WTC11 (cell line): ENCODE measurements around the gene STK32A. TPM values are rescaled to one million over a fixed set of nuclear protein-coding genes. Genes with fewer than 3 reads are reported as not detected.

ENCODE experiments used
- ATAC-seq: fragments of 200-7000 bp; cut with Tn5 transposase; 2 replicates; pipeline ENCODE4 v1.10.0; 2021; ENCODE audit warnings: mild to moderate bottlenecking, moderate library complexity
- CTCF ChIA-PET: fragments of 300-600 bp; sonication (Branson Sonifier 250); formaldehyde crosslinking; loops from one replicate; lab custom pipeline; 2021; ENCODE audit warnings: antibody characterized with exemption; lab: Charles Lee
- POLR2A ChIA-PET: fragments of 350-600 bp; sonication (Branson Sonifier 250); formaldehyde crosslinking; loops from one replicate; lab custom pipeline; 2021; ENCODE audit warnings: antibody characterized with exemption; lab: Charles Lee
- DNase-seq: peaks from one replicate; pipeline ENCODE4 v3.0.0; 2021; ENCODE audit warnings: low spot score
- H3K27ac Mint-ChIP-seq: 2 replicates; pipeline ENCODE4 v1.8.0; 2021; ENCODE audit warnings: mixed read lengths
- H3K27me3 Mint-ChIP-seq: 2 replicates; pipeline ENCODE4 v1.8.0; 2021; ENCODE audit warnings: low read depth, mild to moderate bottlenecking, moderate library complexity, mixed read lengths
- H3K36me3 Mint-ChIP-seq: 2 replicates; pipeline ENCODE4 v1.8.0; 2021; ENCODE audit warnings: mixed read lengths
- H3K4me1 Mint-ChIP-seq: 2 replicates; pipeline ENCODE4 v1.8.0; 2022; ENCODE audit warnings: mixed read lengths
- H3K4me3 Mint-ChIP-seq: 2 replicates; pipeline ENCODE4 v1.8.0; 2021; ENCODE audit warnings: mild to moderate bottlenecking, moderate library complexity, mixed read lengths
- H3K9me3 Mint-ChIP-seq: 2 replicates; pipeline ENCODE4 v1.8.0; 2021; ENCODE audit warnings: mixed read lengths
- AR ChIP-seq: fragments of 250-450 bp; sonication (Bioruptor Pico); IDR thresholded peaks from 2 replicates; pipeline ENCODE4 v1.9.0; 2021; ENCODE audit warnings: mild to moderate bottlenecking
- FOXK1 ChIP-seq: sonication (generic); formaldehyde crosslinking; IDR thresholded peaks from 2 replicates; pipeline ENCODE4 v1.8.0; 2022; ENCODE audit warnings: mild to moderate bottlenecking, moderate library complexity, missing genetic modification reagents
- FOXP1 ChIP-seq: sonication (generic); formaldehyde crosslinking; IDR thresholded peaks from 2 replicates; pipeline ENCODE4 v1.8.0; 2022; ENCODE audit warnings: missing genetic modification reagents, mild to moderate bottlenecking, moderate library complexity, borderline replicate concordance
- HMGXB4 ChIP-seq: sonication (generic); formaldehyde crosslinking; IDR thresholded peaks from 2 replicates; pipeline ENCODE4 v1.8.1; 2023; ENCODE audit warnings: mild to moderate bottlenecking, moderate library complexity, missing genetic modification reagents
- JAZF1 ChIP-seq: fragments of 250-450 bp; sonication (Bioruptor Pico); IDR thresholded peaks from 2 replicates; pipeline ENCODE4 v1.9.0; 2021; ENCODE audit warnings: moderate library complexity, mild to moderate bottlenecking, inconsistent platforms
- KAT7 ChIP-seq: sonication (generic); formaldehyde crosslinking; IDR thresholded peaks from 2 replicates; pipeline ENCODE4 v1.8.1; 2023; ENCODE audit warnings: missing genetic modification reagents, mild to moderate bottlenecking, borderline replicate concordance
- MYBL2 ChIP-seq: sonication (generic); formaldehyde crosslinking; IDR thresholded peaks from 2 replicates; pipeline ENCODE4 v1.8.1; 2023; ENCODE audit warnings: mild to moderate bottlenecking, moderate library complexity, missing genetic modification reagents
- NFE2L1 ChIP-seq: sonication (generic); formaldehyde crosslinking; IDR thresholded peaks from 2 replicates; pipeline ENCODE4 v1.8.1; 2023; ENCODE audit warnings: missing genetic modification reagents
- PRDM15 ChIP-seq: sonication (generic); formaldehyde crosslinking; IDR thresholded peaks from 2 replicates; pipeline ENCODE4 v1.8.0; 2022; ENCODE audit warnings: missing genetic modification reagents
- TEAD1 ChIP-seq: sonication (generic); formaldehyde crosslinking; IDR thresholded peaks from 2 replicates; pipeline ENCODE4 v1.8.0; 2022; ENCODE audit warnings: mild to moderate bottlenecking, missing genetic modification reagents
- ZNF263 ChIP-seq: sonication (generic); formaldehyde crosslinking; IDR thresholded peaks from 2 replicates; pipeline ENCODE4 v1.8.1; 2022; ENCODE audit warnings: low read depth, mild to moderate bottlenecking, moderate library complexity, missing genetic modification reagents
- ZNF317 ChIP-seq: sonication (generic); formaldehyde crosslinking; IDR thresholded peaks from 2 replicates; pipeline ENCODE4 v1.8.1; 2023; ENCODE audit warnings: low read depth, mild to moderate bottlenecking, moderate library complexity, missing genetic modification reagents, borderline replicate concordance
- ZNF396 ChIP-seq: fragments of 250-450 bp; sonication (Bioruptor Pico); IDR thresholded peaks from 2 replicates; pipeline ENCODE4 v1.8.0; 2021; ENCODE audit warnings: mild to moderate bottlenecking, moderate library complexity, borderline replicate concordance
- ZNF425 ChIP-seq: fragments of 250-450 bp; sonication (Bioruptor Pico); conservative IDR thresholded peaks from 2 replicates; pipeline ENCODE4 v1.9.0; 2021; ENCODE audit warnings: mild to moderate bottlenecking
- ZNF671 ChIP-seq: fragments of 250-450 bp; sonication (Bioruptor Pico); IDR thresholded peaks from 2 replicates; pipeline ENCODE4 v1.8.0; 2021; ENCODE audit warnings: mild to moderate bottlenecking
- ZSCAN18 ChIP-seq: fragments of 250-450 bp; sonication (Bioruptor Pico); IDR thresholded peaks from 2 replicates; pipeline ENCODE4 v2.1.2; 2022; ENCODE audit warnings: mild to moderate bottlenecking, moderate library complexity
- total RNA-seq: library from RNA; stranded (reverse); gene quantifications from 3 replicates; pipeline ENCODE4 v1.2.3, GENCODE V29; 2021
- TF ChIP-seq, protein P1 (sequence below): sonication (generic); formaldehyde crosslinking; conservative IDR thresholded peaks from 2 replicates; pipeline ENCODE4 v1.8.1; 2022; ENCODE audit warnings: mild to moderate bottlenecking, missing genetic modification reagents
- TF ChIP-seq, protein P2 (sequence below): sonication (generic); formaldehyde crosslinking; IDR thresholded peaks from 2 replicates; pipeline ENCODE4 v1.8.1; 2022; ENCODE audit warnings: low read depth, missing genetic modification reagents, borderline replicate concordance
- TF ChIP-seq, protein P3 (sequence below): sonication (generic); formaldehyde crosslinking; IDR thresholded peaks from 2 replicates; pipeline ENCODE4 v1.8.0; 2022; ENCODE audit warnings: mild to moderate bottlenecking, missing genetic modification reagents

STK32A gene
- total RNA-seq, 1 experiment from 2014 or later = 1.7 TPM

GRCh38 chr5:147321569-147321968, 86.7 kb downstream of the STK32A start (continued):
- no peak for TF ChIP-seq JAZF1 (CRISPR knock-in tag)
- TF ChIP-seq TEAD1 = no peak
- TF ChIP-seq, protein P1, sequence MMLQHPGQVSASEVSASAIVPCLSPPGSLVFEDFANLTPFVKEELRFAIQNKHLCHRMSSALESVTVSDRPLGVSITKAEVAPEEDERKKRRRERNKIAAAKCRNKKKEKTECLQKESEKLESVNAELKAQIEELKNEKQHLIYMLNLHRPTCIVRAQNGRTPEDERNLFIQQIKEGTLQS (CRISPR knock-in tag) = no peak
- no peak for TF ChIP-seq ZNF317 (CRISPR knock-in tag)
- TF ChIP-seq ZNF425 (CRISPR knock-in tag) = no peak
- no peak for TF ChIP-seq ZNF671 (CRISPR knock-in tag)

- no peak for ATAC-seq
- H3K4me1 Mint-ChIP-seq = peaks cover 8% of the 10 kb centered on the region
- CTCF ChIA-PET = interaction anchor here (1.0 to 1.2 kb wide), 2 partner anchors 43 to 127 kb away, joined by 3 to 4 read pairs; no protein-coding TSS in a partner anchor
Observed at GRCh38 chr5:147327421-147327820, 92.6 kb downstream of the STK32A start.

More at GRCh38 chr5:147327421-147327820, 92.6 kb downstream of the STK32A start:
- H3K27ac Mint-ChIP-seq = no peak overlapping the region
- DNase-seq = no peak
- no peaks in the 10 kb centered on the region for H3K36me3 Mint-ChIP-seq
- H3K9me3 Mint-ChIP-seq = peaks cover 9% of the 10 kb centered on the region
- TF ChIP-seq ZNF396 (no peak), HMGXB4 (CRISPR knock-in tag) (no peak), AR (no peak), ZNF671 (CRISPR knock-in tag) (no peak), ZNF263 (CRISPR knock-in tag) (no peak), ZSCAN18 (CRISPR knock-in tag) (no peak), NFE2L1 (CRISPR knock-in tag) (no peak), MYBL2 (CRISPR knock-in tag) (no peak), FOXP1 (CRISPR knock-in tag) (no peak), PRDM15 (CRISPR knock-in tag) (no peak), FOXK1 (CRISPR knock-in tag) (no peak), KAT7 (CRISPR knock-in tag) (no peak)
- TF ChIP-seq, protein P2, sequence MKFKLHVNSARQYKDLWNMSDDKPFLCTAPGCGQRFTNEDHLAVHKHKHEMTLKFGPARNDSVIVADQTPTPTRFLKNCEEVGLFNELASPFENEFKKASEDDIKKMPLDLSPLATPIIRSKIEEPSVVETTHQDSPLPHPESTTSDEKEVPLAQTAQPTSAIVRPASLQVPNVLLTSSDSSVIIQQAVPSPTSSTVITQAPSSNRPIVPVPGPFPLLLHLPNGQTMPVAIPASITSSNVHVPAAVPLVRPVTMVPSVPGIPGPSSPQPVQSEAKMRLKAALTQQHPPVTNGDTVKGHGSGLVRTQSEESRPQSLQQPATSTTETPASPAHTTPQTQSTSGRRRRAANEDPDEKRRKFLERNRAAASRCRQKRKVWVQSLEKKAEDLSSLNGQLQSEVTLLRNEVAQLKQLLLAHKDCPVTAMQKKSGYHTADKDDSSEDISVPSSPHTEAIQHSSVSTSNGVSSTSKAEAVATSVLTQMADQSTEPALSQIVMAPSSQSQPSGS (CRISPR knock-in tag) = no peak
- TF ChIP-seq, protein P3, sequence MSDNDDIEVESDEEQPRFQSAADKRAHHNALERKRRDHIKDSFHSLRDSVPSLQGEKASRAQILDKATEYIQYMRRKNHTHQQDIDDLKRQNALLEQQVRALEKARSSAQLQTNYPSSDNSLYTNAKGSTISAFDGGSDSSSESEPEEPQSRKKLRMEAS (CRISPR knock-in tag) = no peak
- POLR2A ChIA-PET = no interaction called here
- H3K27me3 Mint-ChIP-seq = no peaks in the 10 kb centered on the region
- H3K4me3 Mint-ChIP-seq = no peak overlapping the region
